H1 (cell line): ENCODE data around the gene PBXIP1. TPM values are rescaled to one million over a fixed set of nuclear protein-coding genes. Genes with fewer than 3 reads are reported as not detected.

ENCODE experiments used
- JUND ChIP-seq: IDR thresholded peaks from 2 replicates; pipeline ENCODE4 v1.6.1; 2011; ENCODE audit warnings: mild to moderate bottlenecking, improper control_type of control experiment, low read length
- polyA plus RNA-seq, 7 experiments: library from polyadenylated mRNA; depleted of rRNA in 3 of 7; stranded (reverse) in 5 of 7; unstranded in 2 of 7; fragments of >200 nt in 5 of 7; fragments of 200-250 nt in 2 of 7; gene quantifications; 1 replicate in 5 of 7; 2 replicates in 1 of 7; 4 replicates in 1 of 7; pipeline versions ENCODE4 v1.2.1 to v1.2.3, GENCODE V29; 2011 to 2013; ENCODE audit warnings: missing spikeins in 2 of 7, mixed read lengths in 2 of 7
- total RNA-seq: library from RNA; stranded (reverse); fragmentation: NEBNext Ultra II Directional; extraction: Animal tissue kit (Norgen Biotek cat#: 25700); gene quantifications from 2 replicates; pipeline ENCODE4 v1.2.1, GENCODE V29; 2021

Gene PBXIP1
- total and polyA plus RNA-seq, 2 of the 8 experiments (the other 6 are each of a cell fraction or from before 2014, with no cell fraction given) = 12.0 to 19.8 TPM

GRCh38 chr1:154996966-154997701 is 41.2 kb upstream of the PBXIP1 start (continued):
- TF ChIP-seq JUND = no peak
